ENCODE results near the gene ANKS4B.
"Not testable (repeated sequence)": the region's sequence is repeated elsewhere in the genome, so short reads cannot be mapped to it uniquely, and the experiment has no call there.

ANKS4B gene

DNA sequence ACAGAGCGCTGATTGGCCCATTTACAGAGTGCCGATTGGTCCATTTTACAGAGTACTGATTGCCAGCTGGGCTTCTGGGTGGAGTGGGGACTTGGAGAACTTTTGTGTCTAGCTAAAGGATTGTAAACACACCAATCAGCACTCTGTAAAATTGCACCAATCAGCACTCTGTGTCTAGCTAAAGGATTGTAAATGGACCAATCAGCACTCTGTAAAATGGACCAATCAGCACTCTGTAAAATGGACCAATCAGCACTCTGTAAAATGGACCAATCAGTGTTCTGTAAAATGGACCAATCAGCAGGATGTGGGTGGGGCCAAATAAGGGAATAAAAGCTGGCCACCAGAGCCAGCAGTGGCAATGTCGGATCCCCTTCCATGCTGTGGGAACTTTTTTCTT lies 56.3 kb downstream of the ANKS4B start:
- DNase-seq (ENCODE audit: low read depth, low spot score), result not testable (repeated sequence)

DNA sequence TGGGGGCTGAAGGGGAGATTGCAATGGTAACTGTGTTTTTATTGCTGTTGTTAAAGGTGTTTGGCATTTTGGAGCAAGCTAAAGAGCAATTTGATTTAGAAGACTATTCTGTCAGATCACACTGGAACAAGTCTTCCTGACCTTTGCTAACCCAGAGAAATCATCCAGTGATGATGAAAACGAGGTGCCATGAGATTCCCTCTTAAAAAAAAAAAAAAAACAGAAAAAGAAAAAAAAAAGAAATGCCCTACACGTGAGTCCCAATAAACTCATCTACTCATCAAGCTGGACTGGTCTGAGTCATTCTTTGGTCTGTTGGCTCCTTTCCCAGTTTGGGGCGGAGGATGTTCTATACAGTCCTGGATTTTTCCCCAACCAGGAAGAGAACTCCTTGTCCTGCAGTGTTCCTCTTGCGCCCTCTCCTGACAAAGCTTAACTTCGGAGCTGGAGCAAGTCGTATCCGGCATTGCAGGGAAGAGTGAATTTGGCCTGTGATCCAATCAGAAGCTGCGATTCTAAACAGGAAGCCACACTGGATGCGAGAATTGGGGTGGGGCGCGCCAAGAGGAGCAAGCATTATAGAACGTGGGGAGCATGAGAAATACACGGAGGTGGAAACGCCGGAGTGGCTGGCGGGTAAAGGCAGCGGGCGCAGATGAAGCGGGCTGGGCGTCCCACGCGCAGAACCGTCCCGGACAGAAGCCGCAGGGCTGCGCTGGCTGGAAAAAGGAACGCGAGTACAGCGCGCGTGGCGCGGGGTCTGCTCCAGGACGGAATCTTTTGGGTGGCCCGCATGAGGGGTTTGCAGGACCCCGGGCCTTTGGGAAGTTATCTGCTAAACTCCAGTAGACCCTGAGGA lies 67.0 kb downstream of the ANKS4B start:
- peak; percentile 91 for DNase-seq (ENCODE audit: low read depth, low spot score)

DNA sequence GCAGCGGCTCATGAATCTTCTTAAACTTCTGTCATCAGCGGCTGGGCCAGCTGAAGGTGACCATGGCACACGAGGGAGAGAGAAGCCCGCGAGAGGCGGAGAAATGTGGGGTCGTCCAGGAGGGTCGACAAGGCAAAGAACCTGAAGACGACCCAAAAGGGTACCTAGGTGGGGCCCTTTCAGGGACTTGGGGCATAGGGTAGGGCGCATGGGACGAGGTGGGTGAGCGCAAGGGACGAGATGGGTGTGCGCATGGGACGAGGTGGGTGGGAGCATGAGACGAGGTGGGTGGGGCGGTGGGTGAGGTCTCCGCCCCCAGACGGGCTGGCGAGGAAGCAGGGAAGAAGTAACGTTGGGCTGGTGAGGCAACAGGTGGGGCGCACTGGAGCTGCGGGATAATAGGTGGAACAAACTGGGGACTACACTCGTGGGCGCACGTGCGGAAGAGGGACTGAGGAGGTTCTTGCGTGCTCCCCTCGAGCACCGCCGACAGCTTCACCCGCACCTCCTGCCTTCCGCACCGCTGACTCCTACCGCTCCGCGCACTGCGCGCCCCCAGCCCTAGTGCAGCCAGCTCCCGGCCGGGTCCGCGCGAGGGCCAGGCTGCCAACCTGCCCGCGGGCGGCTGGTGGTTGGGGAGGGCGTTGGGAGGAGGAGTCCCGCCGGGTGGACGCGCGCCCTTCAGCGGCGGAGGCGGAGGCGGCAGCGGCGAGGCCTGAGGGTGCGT lies 67.8 kb downstream of the ANKS4B start:
- no peak for DNase-seq (ENCODE audit: low read depth, low spot score)

DNA sequence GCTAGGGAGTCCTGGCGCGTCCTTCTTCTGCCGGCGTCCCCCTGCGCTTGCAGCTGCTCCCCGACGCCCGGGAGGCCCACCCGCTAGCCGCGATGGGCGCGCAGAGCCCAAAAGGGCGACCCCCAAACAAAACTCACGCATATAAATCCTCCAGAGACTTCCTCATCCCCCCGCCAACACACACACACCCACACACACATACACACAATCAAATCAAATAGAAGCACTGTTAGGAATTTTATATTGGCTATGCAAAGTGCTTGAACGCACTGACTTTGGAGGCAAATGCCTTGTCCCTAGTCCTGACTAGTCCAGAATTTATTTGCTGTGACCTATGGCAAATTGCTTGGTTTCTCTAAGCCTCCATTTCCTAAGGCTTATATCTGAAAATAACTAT lies 68.4 kb downstream of the ANKS4B start:
- DNase-seq (ENCODE audit: low read depth, low spot score), result no peak

DNA sequence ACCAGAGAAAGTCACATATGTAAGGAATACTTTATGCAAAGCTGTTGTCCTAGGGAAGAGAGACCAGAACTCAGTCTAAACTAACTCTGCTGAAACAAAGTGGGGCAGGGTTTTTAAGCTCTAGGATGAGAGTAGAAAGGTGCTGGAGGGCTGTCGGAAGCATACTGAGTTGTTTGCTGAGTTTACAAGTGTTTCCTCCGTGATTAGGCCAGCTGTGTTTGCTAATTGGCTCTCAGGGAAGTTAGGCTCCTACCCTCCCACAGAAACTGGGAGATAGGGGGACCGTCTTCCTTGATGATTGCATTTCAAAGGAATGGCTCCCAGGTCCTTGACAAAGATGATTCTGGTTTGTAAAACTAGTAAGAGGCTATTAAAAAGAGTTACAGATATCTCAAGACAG lies 69.0 kb downstream of the ANKS4B start:
- DNase-seq (ENCODE audit: low read depth, low spot score), result no peak

DNA sequence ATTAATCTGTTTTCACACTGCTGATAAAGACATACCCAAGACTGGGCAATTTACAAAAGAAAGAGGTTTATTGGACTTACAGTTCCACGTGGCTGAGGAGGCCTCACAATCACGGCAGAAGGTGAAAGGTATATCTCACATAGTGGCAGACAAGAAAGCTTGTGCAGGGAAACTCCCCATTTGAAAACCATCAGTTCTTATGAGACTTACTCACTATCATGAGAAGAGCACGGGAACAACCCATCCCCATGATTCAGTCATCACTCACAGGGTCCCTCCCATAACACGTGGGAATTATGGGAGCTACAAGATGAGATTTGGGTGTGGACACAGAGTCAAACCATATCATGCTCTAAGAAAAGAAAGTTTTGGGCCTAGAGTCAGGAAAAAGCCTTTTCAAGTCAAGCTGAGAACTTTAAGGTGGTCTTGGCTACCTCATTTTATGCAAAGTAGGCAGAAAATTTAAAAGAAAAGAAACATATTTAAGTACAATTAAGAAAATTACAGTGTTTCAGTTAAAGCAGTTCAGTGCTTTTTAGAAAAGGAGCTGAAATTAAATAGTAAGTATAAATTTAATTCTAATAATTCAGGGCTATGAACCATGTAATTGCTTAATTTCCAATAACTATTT lies 69.5 kb downstream of the ANKS4B start:
- DNase-seq (ENCODE audit: low read depth, low spot score), result no peak

Data from iPS DF 19.7 (cell line).